GM12878 (cell line): ENCODE results near the gene CD101. TPM values are rescaled to one million over a fixed set of nuclear protein-coding genes. Genes with fewer than 3 reads are reported as not detected.
A peak's percentile ranks its signal among the peaks of the same experiment; 100 is the strongest.

Experiments used
- BACH1 ChIP-seq: fragments of 450-650 bp; IDR thresholded peaks from 2 replicates; pipeline ENCODE4 v1.6.1; 2017; ENCODE audit warnings: mild to moderate bottlenecking, borderline replicate concordance
- FOXM1 ChIP-seq: IDR thresholded peaks from 2 replicates; pipeline ENCODE4 v1.6.1; 2012; ENCODE audit warnings: low read depth, mild to moderate bottlenecking, inconsistent platforms, low read length, moderate library complexity
- MTA3 ChIP-seq: IDR thresholded peaks from 2 replicates; pipeline ENCODE4 v1.6.1; 2012; ENCODE audit warnings: low read length, inconsistent platforms, borderline replicate concordance
- NFXL1 ChIP-seq: fragments of 450-650 bp; IDR thresholded peaks from 2 replicates; pipeline ENCODE4 v1.6.1; 2017; ENCODE audit warnings: antibody characterized with exemption, mild to moderate bottlenecking, borderline replicate concordance
- NFYA ChIP-seq: IDR thresholded peaks from 2 replicates; pipeline ENCODE4 v1.6.1; 2011; ENCODE audit warnings: low read depth, mild to moderate bottlenecking, low read length, improper control_type of control experiment, borderline replicate concordance
- PAX5 ChIP-seq: IDR thresholded peaks from 2 replicates; pipeline ENCODE4 v1.6.1; 2011; ENCODE audit warnings: low read depth, low read length, borderline replicate concordance
- POLR2A ChIP-seq: IDR thresholded peaks from 2 replicates; pipeline ENCODE4 v1.6.1; 2011; ENCODE audit warnings: low read depth, mild to moderate bottlenecking, low read length
- RAD21 ChIP-seq: IDR thresholded peaks from 2 replicates; pipeline ENCODE4 v1.6.1; 2011; ENCODE audit warnings: mild to moderate bottlenecking, low read depth, low read length, moderate library complexity; ENCODE audit not compliant: insufficient read depth
- SIN3A ChIP-seq: IDR thresholded peaks from 2 replicates; pipeline ENCODE4 v1.6.1; 2012; ENCODE audit warnings: low read depth, low read length, improper control_type of control experiment
- TARDBP ChIP-seq: IDR thresholded peaks from 2 replicates; pipeline ENCODE4 v1.6.1; 2016; ENCODE audit warnings: borderline replicate concordance
- YY1 ChIP-seq: IDR thresholded peaks from 2 replicates; pipeline ENCODE4 v1.6.1; 2011; ENCODE audit warnings: low read depth, mild to moderate bottlenecking, low read length
- ZBTB33 ChIP-seq: fragments of 450-650 bp; IDR thresholded peaks from 2 replicates; pipeline ENCODE4 v1.6.1; 2017; ENCODE audit warnings: mild to moderate bottlenecking
- ZNF384 ChIP-seq: IDR thresholded peaks from 2 replicates; pipeline ENCODE4 v1.6.1; 2012; ENCODE audit warnings: low read depth, mild to moderate bottlenecking, low read length, improper control_type of control experiment, borderline replicate concordance
- polyA plus RNA-seq, 11 experiments: library from polyadenylated mRNA; depleted of rRNA in 4 of 11; unstranded in 6 of 11; stranded (reverse) in 5 of 11; fragments of >200 nt; fragmentation: Nextera tagmentation in 4 of 11; fragmentation: Illumina TruSeq in 1 of 11; extraction: Ambion mirVana in 4 of 11; extraction: Trizol in 1 of 11; gene quantifications; 1 replicate in 1 of 11; 2 replicates in 10 of 11; pipeline versions ENCODE4 v1.2.1 to v1.2.3, GENCODE V29; 2011 to 2016; ENCODE audit warnings: inconsistent platforms in 2 of 11, missing spikeins in 2 of 11, low read depth in 1 of 11
- total RNA-seq, 4 experiments: library from RNA; depleted of rRNA in 3 of 4; stranded (reverse); fragments of >200 nt in 3 of 4; fragmentation: Illumina TruSeq in 1 of 4; extraction: Trizol in 1 of 4; gene quantifications; 2 replicates each; pipeline versions ENCODE4 v1.2.1 to v1.2.3, GENCODE V29; 2013 to 2021

CD101 gene
- total and polyA plus RNA-seq, 10 of the 15 experiments (the other 5 are each of a cell fraction or from before 2014, with no cell fraction given): 0.56 to 7.9 (median 2.9) TPM

GRCh38 chr1:117051224-117052064 is 49.9 kb downstream of the CD101 start (continued):
- TF ChIP-seq ZNF384 (no peak), BACH1 (peak; percentile 55; the same call in 1 of the 2 replicates), TARDBP (no peak), YY1 (no peak), ZBTB33 (no peak), RAD21 (peak; percentile 2; the same call in 1 of the 2 replicates), NFXL1 (no peak), PAX5 (no peak), FOXM1 (no peak), NFYA (no peak), MTA3 (0 out of 2 replicates have a peak, but pooled peaks have one; percentile 40), POLR2A (peak; percentile 55), SIN3A (no peak)
